SU-DHL-6 (cell line): ENCODE results near the gene BOK.

ENCODE experiments used
- EZH2phosphoT487 ChIP-seq: fragments of 200-600 bp; sonication (generic), shearing (Covaris generic); conservative IDR thresholded peaks from 2 replicates; pipeline ENCODE4 v1.6.1; 2018; ENCODE audit warnings: mild to moderate bottlenecking, antibody characterized with exemption, low read length, moderate library complexity, mixed read lengths
- TF ChIP-seq, protein P1 (sequence below): fragments of 200-600 bp; sonication (generic); IDR thresholded peaks from one replicate; pipeline ENCODE4 v1.5.1; 2017; ENCODE audit warnings: antibody characterized with exemption, mild to moderate bottlenecking, low read length, moderate library complexity; ENCODE audit not compliant: insufficient read depth, poor library complexity, severe bottlenecking

DNA sequence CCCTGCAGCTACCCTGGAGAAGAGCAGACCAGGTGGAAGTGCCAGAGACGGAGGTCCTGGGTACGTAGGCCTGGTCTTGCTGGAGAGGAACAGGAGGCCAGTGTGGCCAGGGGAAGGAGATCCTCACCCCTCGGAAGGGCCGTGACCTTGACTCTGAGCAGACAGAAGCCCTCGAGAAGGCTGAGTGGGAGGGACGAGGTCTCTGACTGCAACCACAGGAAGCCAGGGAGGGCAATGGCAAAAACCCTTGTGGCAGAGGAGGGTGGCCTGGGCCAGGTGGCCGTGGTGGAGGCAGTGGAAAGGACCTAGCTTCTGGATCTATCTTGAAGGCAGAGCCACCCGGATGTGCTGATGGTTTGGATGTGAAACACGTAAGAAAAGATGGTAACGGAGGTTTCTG lies 50.3 kb downstream of the BOK start:
- TF ChIP-seq, protein P1, sequence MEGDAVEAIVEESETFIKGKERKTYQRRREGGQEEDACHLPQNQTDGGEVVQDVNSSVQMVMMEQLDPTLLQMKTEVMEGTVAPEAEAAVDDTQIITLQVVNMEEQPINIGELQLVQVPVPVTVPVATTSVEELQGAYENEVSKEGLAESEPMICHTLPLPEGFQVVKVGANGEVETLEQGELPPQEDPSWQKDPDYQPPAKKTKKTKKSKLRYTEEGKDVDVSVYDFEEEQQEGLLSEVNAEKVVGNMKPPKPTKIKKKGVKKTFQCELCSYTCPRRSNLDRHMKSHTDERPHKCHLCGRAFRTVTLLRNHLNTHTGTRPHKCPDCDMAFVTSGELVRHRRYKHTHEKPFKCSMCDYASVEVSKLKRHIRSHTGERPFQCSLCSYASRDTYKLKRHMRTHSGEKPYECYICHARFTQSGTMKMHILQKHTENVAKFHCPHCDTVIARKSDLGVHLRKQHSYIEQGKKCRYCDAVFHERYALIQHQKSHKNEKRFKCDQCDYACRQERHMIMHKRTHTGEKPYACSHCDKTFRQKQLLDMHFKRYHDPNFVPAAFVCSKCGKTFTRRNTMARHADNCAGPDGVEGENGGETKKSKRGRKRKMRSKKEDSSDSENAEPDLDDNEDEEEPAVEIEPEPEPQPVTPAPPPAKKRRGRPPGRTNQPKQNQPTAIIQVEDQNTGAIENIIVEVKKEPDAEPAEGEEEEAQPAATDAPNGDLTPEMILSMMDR, result no peak
- TF ChIP-seq EZH2phosphoT487, result no peak
